ENCODE results near the gene PBOV1.

Gene PBOV1

GRCh38 chr6:138218449-138218848, at the start of gene PBOV1:
PBOV1 (minus strand) TSS chr6:138218491; CDS start chr6:138218395, 96 bp downstream.
- no peak for DNase-seq

GRCh38 chr6:138266095-138266494, 47.8 kb upstream of the PBOV1 start:
- DNase-seq: no peak

GRCh38 chr6:138264372-138264880, 46.1 kb upstream of the PBOV1 start:
- no peak for DNase-seq

GRCh38 chr6:138263963-138264362, 45.7 kb upstream of the PBOV1 start:
- no peak for DNase-seq

- no peak for DNase-seq
Measured at GRCh38 chr6:138261116-138261780, 43.0 kb upstream of the PBOV1 start.

- DNase-seq: no peak
Measured at GRCh38 chr6:138258991-138259390, 40.7 kb upstream of the PBOV1 start.

- no peak for DNase-seq
Measured at GRCh38 chr6:138258197-138258596, 39.9 kb upstream of the PBOV1 start.

GRCh38 chr6:138257638-138258040, 39.3 kb upstream of the PBOV1 start:
- DNase-seq: no peak

GRCh38 chr6:138255443-138255842, 37.2 kb upstream of the PBOV1 start:
- no peak for DNase-seq

GRCh38 chr6:138253731-138254130, 35.4 kb upstream of the PBOV1 start:
- DNase-seq: no peak

- DNase-seq: peak; percentile 42
Measured at GRCh38 chr6:138250513-138251247, 32.4 kb upstream of the PBOV1 start.

- DNase-seq: no peak
Measured at GRCh38 chr6:138250053-138250452, 31.8 kb upstream of the PBOV1 start.

GRCh38 chr6:138248878-138249277, 30.6 kb upstream of the PBOV1 start:
- DNase-seq: no peak

GRCh38 chr6:138248011-138248410, 29.7 kb upstream of the PBOV1 start:
- no peak for DNase-seq

GRCh38 chr6:138246650-138247440, 28.6 kb upstream of the PBOV1 start:
- DNase-seq: no peak

- DNase-seq: no peak
Measured at GRCh38 chr6:138245751-138246150, 27.5 kb upstream of the PBOV1 start.

GRCh38 chr6:138242987-138243592, 24.8 kb upstream of the PBOV1 start:
- DNase-seq: no peak

- DNase-seq: no peak
Measured at GRCh38 chr6:138241934-138242333, 23.6 kb upstream of the PBOV1 start.

- no peak for DNase-seq
Measured at GRCh38 chr6:138241381-138241780, 23.1 kb upstream of the PBOV1 start.

- DNase-seq: no peak
Measured at GRCh38 chr6:138240476-138241245, 22.4 kb upstream of the PBOV1 start.

GRCh38 chr6:138239774-138240173, 21.5 kb upstream of the PBOV1 start:
- DNase-seq: no peak

- DNase-seq: no peak
Measured at GRCh38 chr6:138238368-138238767, 20.1 kb upstream of the PBOV1 start.

Measured in right hindlimb (tissue), 1 donor.